Mesenchymal stem cell (in vitro differentiated cells and primary cell): ENCODE measurements around the gene RGS7.

Experiments used
- DNase-seq: peaks from one replicate; pipeline ENCODE4 v3.0.0-alpha.2; 2013
- H2AFZ ChIP-seq: one replicate; pipeline ENCODE4 v1.6.1; 2013; ENCODE audit warnings: low read depth, mild to moderate bottlenecking, control low read depth, inconsistent platforms, low read length, moderate library complexity
- H2AK5ac ChIP-seq: 2 replicates; pipeline ENCODE4 v1.6.1; 2013; ENCODE audit warnings: low read length, moderate library complexity, mild to moderate bottlenecking, inconsistent platforms; ENCODE audit not compliant: severe bottlenecking
- H2BK120ac ChIP-seq: one replicate; pipeline ENCODE4 v1.6.1; 2013; ENCODE audit warnings: low read depth, mild to moderate bottlenecking, inconsistent platforms, low read length, moderate library complexity
- H2BK12ac ChIP-seq, 2 experiments: one replicate each; pipeline ENCODE4 v1.6.1; 2013; ENCODE audit warnings: inconsistent platforms in 2 of 2, low read length in 2 of 2, mild to moderate bottlenecking in 2 of 2, moderate library complexity in 2 of 2, control low read depth in 1 of 2
- H2BK15ac ChIP-seq: one replicate; pipeline ENCODE4 v1.6.1; 2013; ENCODE audit warnings: mild to moderate bottlenecking, low read depth, inconsistent platforms; ENCODE audit not compliant: poor library complexity, severe bottlenecking
- H2BK5ac ChIP-seq: 2 replicates; pipeline ENCODE4 v1.6.1; 2013; ENCODE audit warnings: low read depth, mild to moderate bottlenecking, low read length, control low read depth, inconsistent platforms; ENCODE audit not compliant: poor library complexity, severe bottlenecking
- H3K14ac ChIP-seq, 2 experiments: one replicate each; pipeline ENCODE4 v1.6.1; 2013; ENCODE audit warnings: inconsistent platforms in 2 of 2, low read length in 2 of 2, control low read depth in 1 of 2, mild to moderate bottlenecking in 1 of 2, moderate library complexity in 1 of 2
- H3K18ac ChIP-seq, 2 experiments: one replicate each; pipeline ENCODE4 v1.6.1; 2013; ENCODE audit warnings: inconsistent platforms in 2 of 2, low read length in 2 of 2, control low read depth in 1 of 2, low read depth in 1 of 2, mild to moderate bottlenecking in 1 of 2
- H3K23ac ChIP-seq, 2 experiments: one replicate each; pipeline ENCODE4 v1.6.1; 2013; ENCODE audit warnings: inconsistent platforms in 2 of 2, low read length in 2 of 2, mild to moderate bottlenecking in 2 of 2, moderate library complexity in 2 of 2, control low read depth in 1 of 2
- H3K27ac ChIP-seq: 2 replicates; pipeline ENCODE4 v1.5.1; 2013; ENCODE audit warnings: mild to moderate bottlenecking, moderate library complexity, low read length, control low read depth, inconsistent platforms; ENCODE audit not compliant: poor library complexity, severe bottlenecking
- H3K27me3 ChIP-seq, 2 experiments: 2 replicates each; pipeline versions ENCODE4 v1.6.1 to v1.7.0; 2013; ENCODE audit warnings: low read length in 2 of 2, mild to moderate bottlenecking in 2 of 2, moderate library complexity in 2 of 2, control low read depth in 1 of 2, inconsistent platforms in 1 of 2; ENCODE audit not compliant: control insufficient read depth in 1 of 2, insufficient read depth in 1 of 2
- H3K36me3 ChIP-seq, 2 experiments: 2 replicates each; pipeline versions ENCODE4 v1.6.1 to v1.7.0; 2013; ENCODE audit warnings: low read length in 2 of 2, control low read depth in 1 of 2, inconsistent platforms in 1 of 2, low read depth in 1 of 2, mild to moderate bottlenecking in 1 of 2; ENCODE audit not compliant: insufficient read depth in 2 of 2, control insufficient read depth in 1 of 2
- H3K4ac ChIP-seq, 2 experiments: one replicate each; pipeline ENCODE4 v1.6.1; 2013; ENCODE audit warnings: inconsistent platforms in 2 of 2, low read length in 2 of 2, mild to moderate bottlenecking in 2 of 2, moderate library complexity in 2 of 2, control low read depth in 1 of 2, low read depth in 1 of 2
- H3K4me1 ChIP-seq: 2 replicates; pipeline ENCODE4 v1.6.1; 2013; ENCODE audit warnings: low read depth, low read length, control low read depth; ENCODE audit not compliant: control insufficient read depth, insufficient read depth
- H3K4me2 ChIP-seq: 2 replicates; pipeline ENCODE4 v1.6.1; 2013; ENCODE audit warnings: low read length, mild to moderate bottlenecking, inconsistent platforms; ENCODE audit not compliant: poor library complexity, severe bottlenecking
- H3K4me3 ChIP-seq, 2 experiments: 2 replicates each; pipeline versions ENCODE4 v1.5.1 to v1.7.0; 2013; ENCODE audit warnings: low read length in 2 of 2, mild to moderate bottlenecking in 2 of 2, control low read depth in 1 of 2, low read depth in 1 of 2; ENCODE audit not compliant: insufficient read depth in 1 of 2
- H3K79me1 ChIP-seq: replicated peaks from 2 replicates; pipeline ENCODE4 v1.6.1; 2013; ENCODE audit warnings: mild to moderate bottlenecking, control low read depth, low read length, inconsistent platforms; ENCODE audit not compliant: poor library complexity, severe bottlenecking
- H3K9ac ChIP-seq: 2 replicates; pipeline ENCODE4 v1.7.0; 2013; ENCODE audit warnings: mild to moderate bottlenecking, low read length, moderate library complexity
- H3K9me3 ChIP-seq: 2 replicates; pipeline ENCODE4 v1.7.0; 2013; ENCODE audit warnings: mild to moderate bottlenecking, low read length; ENCODE audit not compliant: control insufficient read depth
- H4K8ac ChIP-seq: one replicate; pipeline ENCODE4 v1.6.1; 2013; ENCODE audit warnings: inconsistent platforms, mild to moderate bottlenecking, low read length, moderate library complexity
- H4K91ac ChIP-seq: one replicate; pipeline ENCODE4 v1.6.1; 2013; ENCODE audit warnings: mild to moderate bottlenecking, low read length, inconsistent platforms
- WGBS: methylation state at CpG from one replicate; pipeline ENCODE4 v1.1.7; 2013; ENCODE audit warnings: mixed read lengths; 5-methylcytosine and 5-hydroxymethylcytosine counted together

Gene RGS7

GRCh38 chr1:241270016-241270415, 87.0 kb downstream of the RGS7 start:
- Histone ChIP-seq H3K27ac (no peak overlapping the region), H2BK12ac (no peak overlapping the region), H3K4me1 (no peaks in the 10 kb centered on the region), H2BK15ac (no peak overlapping the region), H3K9ac (no peak overlapping the region), H3K27me3 (no peaks in the 10 kb centered on the region), H3K36me3 (no peaks in the 10 kb centered on the region), H3K23ac (no peak overlapping the region), H2BK120ac (no peak overlapping the region), H3K14ac (no peak overlapping the region), H4K91ac (no peak overlapping the region), H2AFZ (no peak overlapping the region), H4K8ac (no peak overlapping the region), H3K4me2 (no peak overlapping the region), H3K79me1 (no peaks in the 10 kb centered on the region), H3K9me3 (peaks cover 25% of the 10 kb centered on the region), H3K4me3 (no peak overlapping the region), H3K18ac (no peak overlapping the region), H2AK5ac (no peak overlapping the region), H2BK5ac (no peak overlapping the region), H3K4ac (no peak overlapping the region)
- WGBS, result 68% methylated on average over 2 of the region's 2 CpGs
- DNase-seq, result no peak

- Histone ChIP-seq H2AFZ (no peak overlapping the region), H3K79me1 (no peaks in the 10 kb centered on the region), H4K91ac (no peak overlapping the region), H2BK120ac (no peak overlapping the region), H3K27me3 (no peaks in the 10 kb centered on the region), H2BK15ac (no peak overlapping the region), H3K4me1 (no peaks in the 10 kb centered on the region), H3K4ac (no peak overlapping the region), H3K14ac (no peak overlapping the region), H3K9me3 (peaks cover 22% of the 10 kb centered on the region), H4K8ac (no peak overlapping the region), H3K23ac (no peak overlapping the region), H3K36me3 (no peaks in the 10 kb centered on the region), H2BK12ac (no peak overlapping the region), H2AK5ac (no peak overlapping the region), H3K9ac (no peak overlapping the region), H2BK5ac (no peak overlapping the region), H3K4me2 (no peak overlapping the region), H3K4me3 (no peak overlapping the region), H3K18ac (no peak overlapping the region), H3K27ac (no peak overlapping the region)
- DNase-seq, result no peak
- WGBS, result 61% methylated on average over 6 of the region's 9 CpGs
Measured at GRCh38 chr1:241269116-241269515, 87.9 kb downstream of the RGS7 start.

- no peak overlapping the region for H2AK5ac ChIP-seq
- H3K4me2 ChIP-seq, result no peak overlapping the region
- no peak for DNase-seq
- WGBS, result 49% methylated on average over 2 of the region's 2 CpGs
- no peak overlapping the region for H2AFZ ChIP-seq
- H3K4me1 ChIP-seq, result no peaks in the 10 kb centered on the region
- no peak overlapping the region for H3K4me3 ChIP-seq
- H3K14ac ChIP-seq, result no peak overlapping the region
- H3K79me1 ChIP-seq, result no peaks in the 10 kb centered on the region
- H2BK15ac ChIP-seq, result no peak overlapping the region
- H3K9me3 ChIP-seq, result no peaks in the 10 kb centered on the region
- no peak overlapping the region for H3K4ac ChIP-seq
- H3K9ac ChIP-seq, result no peak overlapping the region
- no peaks in the 10 kb centered on the region for H3K36me3 ChIP-seq
- H3K27ac ChIP-seq, result no peak overlapping the region
- H2BK120ac ChIP-seq, result no peak overlapping the region
- no peak overlapping the region for H2BK5ac ChIP-seq
- H3K23ac ChIP-seq, result no peak overlapping the region
- H2BK12ac ChIP-seq, result no peak overlapping the region
- no peaks in the 10 kb centered on the region for H3K27me3 ChIP-seq
- no peak overlapping the region for H4K91ac ChIP-seq
- no peak overlapping the region for H3K18ac ChIP-seq
- H4K8ac ChIP-seq, result no peak overlapping the region
Measured at GRCh38 chr1:241266121-241266520, 90.9 kb downstream of the RGS7 start.

DNA sequence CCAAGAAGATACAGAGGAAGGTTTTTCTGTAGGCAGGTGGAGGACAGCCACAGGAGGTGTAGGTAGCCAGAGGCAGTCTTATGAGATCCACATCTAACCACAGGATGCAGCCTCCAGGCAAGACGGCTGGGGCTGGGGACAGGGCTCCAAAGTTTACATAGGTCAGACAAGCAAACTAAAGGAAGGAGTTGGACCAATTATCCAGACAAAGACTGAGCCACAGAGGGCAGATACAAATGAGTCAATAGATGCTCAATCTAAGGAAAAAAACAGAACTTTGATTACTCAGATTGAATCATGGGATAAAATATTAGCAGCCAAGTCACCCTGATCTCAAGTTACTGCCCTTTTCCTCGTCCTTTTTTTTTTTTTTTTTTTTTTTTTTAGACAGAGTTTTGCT, 91.6 kb downstream of the RGS7 start:
- H2BK12ac ChIP-seq, result no peak overlapping the region
- H3K4ac ChIP-seq, result no peak overlapping the region
- H3K4me3 ChIP-seq, result no peak overlapping the region
- H3K27me3 ChIP-seq, result no peaks in the 10 kb centered on the region
- no peaks in the 10 kb centered on the region for H3K36me3 ChIP-seq
- 67% methylated on average over 2 of the region's 2 CpGs for WGBS
- no peak overlapping the region for H3K9ac ChIP-seq
- H3K18ac ChIP-seq, result no peak overlapping the region
- no peak overlapping the region for H2AFZ ChIP-seq
- H4K91ac ChIP-seq, result no peak overlapping the region
- no peaks in the 10 kb centered on the region for H3K9me3 ChIP-seq
- H3K23ac ChIP-seq, result no peak overlapping the region
- no peak overlapping the region for H3K14ac ChIP-seq
- no peak overlapping the region for H2BK120ac ChIP-seq
- no peak for DNase-seq
- no peak overlapping the region for H2BK5ac ChIP-seq
- H3K79me1 ChIP-seq, result no peaks in the 10 kb centered on the region
- H2BK15ac ChIP-seq, result no peak overlapping the region
- H2AK5ac ChIP-seq, result no peak overlapping the region
- no peak overlapping the region for H4K8ac ChIP-seq
- no peak overlapping the region for H3K27ac ChIP-seq
- no peaks in the 10 kb centered on the region for H3K4me1 ChIP-seq
- H3K4me2 ChIP-seq, result no peak overlapping the region
